ENCODE results near the gene CA5A. TPM values are rescaled to one million over a fixed set of nuclear protein-coding genes. Genes with fewer than 3 reads are reported as not detected.
"Not testable (repeated sequence)": the region's sequence is repeated elsewhere in the genome, so short reads cannot be mapped to it uniquely, and the experiment has no call there.

CA5A gene
- total RNA-seq, 1 experiment from 2014 or later, result 1.7 TPM

DNA sequence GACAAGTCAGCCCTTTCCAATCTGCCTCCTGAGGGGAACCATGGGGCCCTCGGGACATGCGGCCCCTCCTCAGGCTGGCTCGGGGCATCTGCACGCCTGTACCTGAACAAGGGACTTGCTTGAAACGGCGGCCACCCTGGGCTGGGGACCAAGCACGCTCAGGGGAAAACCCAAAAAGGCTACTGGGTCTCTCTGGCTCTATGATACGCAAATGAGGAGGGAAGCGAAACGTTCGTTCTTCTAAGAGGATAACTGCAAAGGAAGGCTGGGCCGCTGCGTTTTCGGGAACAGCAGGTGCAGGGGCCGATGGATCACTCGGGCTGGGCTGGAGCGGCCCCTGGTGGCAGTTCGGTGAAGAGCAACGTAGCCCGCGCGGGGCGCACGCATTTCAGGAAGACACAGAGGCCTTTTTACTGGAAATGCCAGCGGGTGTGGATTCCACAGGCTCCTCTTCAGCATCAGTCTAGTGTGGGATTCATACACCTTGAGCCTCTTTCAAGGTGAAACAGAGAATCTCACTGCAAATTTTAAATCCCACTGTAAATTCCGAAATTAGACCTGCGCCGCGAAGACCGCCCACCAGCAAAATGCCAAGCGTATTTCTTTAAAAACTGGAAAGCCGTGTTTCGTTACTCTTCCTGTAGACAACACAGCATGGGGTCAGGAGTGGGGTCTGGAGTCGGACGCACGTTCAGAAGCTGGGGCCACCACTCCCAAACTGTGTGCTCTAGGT is 27.0 kb downstream of the CA5A start:
- intact Hi-C loops (cut with micrococcal nuclease; ENCODE audit: unreplicated experiment), result loop anchor here (1.0 kb wide), 3 partner anchors 37 to 130 kb away; no protein-coding TSS in a partner anchor
- peak; percentile 95 to 98 for TF ChIP-seq CTCF (IDR thresholded peaks at IDR 0.05; ENCODE audit: insufficient read depth in 1 of 2, low read depth in 1 of 2, low read length in 1 of 2, severe bottlenecking in 1 of 2, unreplicated experiment in 1 of 2)
- H3K4me1 Mint-ChIP-seq (ENCODE audit: low read depth, unreplicated experiment); H3K27ac Mint-ChIP-seq (ENCODE audit: unreplicated experiment); H3K9me3 Mint-ChIP-seq (ENCODE audit: unreplicated experiment); CTCF ChIA-PET; H3K36me3 Mint-ChIP-seq (ENCODE audit: insufficient read depth, unreplicated experiment); H3K27me3 Mint-ChIP-seq (ENCODE audit: insufficient read depth, unreplicated experiment); H3K4me3 ChIP-seq (ENCODE audit: low read depth, low read length); H3K9me3 ChIP-seq; H3K27me3 ChIP-seq (replicated peaks; ENCODE audit: control insufficient read depth, insufficient read depth, low read length); H3K4me1 ChIP-seq; H3K4me3 Mint-ChIP-seq (ENCODE audit: unreplicated experiment); BruUV-seq (replicated peaks); H3K36me3 ChIP-seq (ENCODE audit: control insufficient read depth, insufficient read depth, low read length): not testable (repeated sequence)
- POLR2A ChIA-PET, result interaction anchor here (0.6 kb wide), 1 partner anchor 314 kb away, joined by 4 read pairs; no protein-coding TSS in a partner anchor
- peak; percentile 83 to 94 for DNase-seq

GRCh38 chr16:87908101-87908500 is 28.2 kb downstream of the CA5A start:
- H3K27me3 ChIP-seq (replicated peaks; ENCODE audit: control insufficient read depth, insufficient read depth, low read length); H3K27ac Mint-ChIP-seq (ENCODE audit: unreplicated experiment); H3K9me3 ChIP-seq; H3K4me3 Mint-ChIP-seq (ENCODE audit: unreplicated experiment); BruUV-seq (replicated peaks); H3K9me3 Mint-ChIP-seq (ENCODE audit: unreplicated experiment); intact Hi-C loops (cut with micrococcal nuclease; ENCODE audit: unreplicated experiment); H3K36me3 Mint-ChIP-seq (ENCODE audit: insufficient read depth, unreplicated experiment); H3K4me3 ChIP-seq (ENCODE audit: low read depth, low read length); H3K4me1 Mint-ChIP-seq (ENCODE audit: low read depth, unreplicated experiment); DNase-seq; H3K4me1 ChIP-seq; POLR2A ChIA-PET; H3K27me3 Mint-ChIP-seq (ENCODE audit: insufficient read depth, unreplicated experiment); H3K36me3 ChIP-seq (ENCODE audit: control insufficient read depth, insufficient read depth, low read length): not testable (repeated sequence)
- CTCF ChIA-PET, result interaction anchor here (0.7 kb wide), 1 partner anchor 100 kb away, joined by 3 read pairs; no protein-coding TSS in a partner anchor

GRCh38 chr16:87905521-87905920 is 30.8 kb downstream of the CA5A start:
- intact Hi-C loops (cut with micrococcal nuclease; ENCODE audit: unreplicated experiment); H3K9me3 ChIP-seq; H3K4me3 Mint-ChIP-seq (ENCODE audit: unreplicated experiment); BruUV-seq (replicated peaks); H3K27me3 ChIP-seq (replicated peaks; ENCODE audit: control insufficient read depth, insufficient read depth, low read length); H3K9me3 Mint-ChIP-seq (ENCODE audit: unreplicated experiment); H3K4me1 ChIP-seq; DNase-seq; H3K36me3 Mint-ChIP-seq (ENCODE audit: insufficient read depth, unreplicated experiment); H3K27me3 Mint-ChIP-seq (ENCODE audit: insufficient read depth, unreplicated experiment); H3K27ac Mint-ChIP-seq (ENCODE audit: unreplicated experiment); H3K36me3 ChIP-seq (ENCODE audit: control insufficient read depth, insufficient read depth, low read length); H3K4me3 ChIP-seq (ENCODE audit: low read depth, low read length); POLR2A ChIA-PET: not testable (repeated sequence)
- CTCF ChIA-PET, result interaction anchor here (1.1 kb wide), 1 partner anchor 136 kb away, joined by 3 read pairs; no protein-coding TSS in a partner anchor
- peaks cover 14% of the 10 kb centered on the region for H3K4me1 Mint-ChIP-seq (ENCODE audit: low read depth, unreplicated experiment)

DNA sequence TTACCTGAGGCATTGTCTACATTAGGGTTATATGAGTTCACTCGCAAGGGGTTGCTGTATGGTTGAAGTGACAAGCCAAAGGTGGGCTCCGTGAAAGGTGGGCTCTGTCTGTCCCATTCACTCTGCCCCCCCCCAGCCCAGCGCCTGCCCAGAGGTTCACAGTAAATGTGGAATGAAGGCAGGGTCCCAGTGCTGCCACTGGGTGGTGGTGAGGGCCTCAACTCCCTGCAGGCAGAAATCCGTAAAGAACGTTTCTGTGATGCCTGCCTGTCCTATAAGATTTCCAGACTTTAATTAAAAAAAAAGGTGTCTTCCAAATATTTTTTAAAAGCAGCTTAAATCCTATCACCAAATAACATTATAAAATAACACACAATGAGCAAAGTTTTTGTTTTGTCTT is 31.4 kb downstream of the CA5A start:
- H3K4me3 Mint-ChIP-seq (ENCODE audit: unreplicated experiment); H3K9me3 ChIP-seq; BruUV-seq (replicated peaks); H3K27ac Mint-ChIP-seq (ENCODE audit: unreplicated experiment); intact Hi-C loops (cut with micrococcal nuclease; ENCODE audit: unreplicated experiment); POLR2A ChIA-PET; H3K27me3 Mint-ChIP-seq (ENCODE audit: insufficient read depth, unreplicated experiment); CTCF ChIA-PET; H3K9me3 Mint-ChIP-seq (ENCODE audit: unreplicated experiment); H3K36me3 ChIP-seq (ENCODE audit: control insufficient read depth, insufficient read depth, low read length); H3K27me3 ChIP-seq (replicated peaks; ENCODE audit: control insufficient read depth, insufficient read depth, low read length); DNase-seq; H3K4me3 ChIP-seq (ENCODE audit: low read depth, low read length); H3K36me3 Mint-ChIP-seq (ENCODE audit: insufficient read depth, unreplicated experiment): not testable (repeated sequence)
- peaks cover 18% of the 10 kb centered on the region for H3K4me1 Mint-ChIP-seq (ENCODE audit: low read depth, unreplicated experiment)
- peaks cover 14% of the 10 kb centered on the region; the same call in 1 of the 2 replicates for H3K4me1 ChIP-seq

DNA sequence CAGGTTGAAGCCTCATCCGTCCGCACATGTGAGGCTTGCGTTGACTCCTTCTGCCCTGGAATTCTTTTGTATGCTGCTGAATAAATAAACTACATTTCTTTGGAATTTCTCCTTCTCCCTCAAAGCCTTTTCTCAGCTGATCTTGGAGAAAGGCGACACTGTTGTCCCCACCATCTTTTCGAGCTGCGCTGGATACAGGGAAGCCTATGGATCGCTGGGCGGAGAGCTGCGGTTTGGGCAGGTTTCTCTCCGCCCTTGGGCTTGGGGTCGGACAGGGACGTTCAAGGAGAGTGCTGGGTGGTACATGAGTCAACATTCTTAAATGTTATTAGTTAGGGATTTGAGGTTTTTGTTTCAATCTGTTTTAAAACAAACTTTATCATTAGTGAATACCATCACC is 35.8 kb downstream of the CA5A start:
- H3K9me3 Mint-ChIP-seq (ENCODE audit: unreplicated experiment); BruUV-seq (replicated peaks); H3K4me3 Mint-ChIP-seq (ENCODE audit: unreplicated experiment); H3K36me3 ChIP-seq (ENCODE audit: control insufficient read depth, insufficient read depth, low read length); CTCF ChIA-PET; H3K27me3 Mint-ChIP-seq (ENCODE audit: insufficient read depth, unreplicated experiment); H3K4me3 ChIP-seq (ENCODE audit: low read depth, low read length); DNase-seq; H3K4me1 ChIP-seq; H3K27me3 ChIP-seq (replicated peaks; ENCODE audit: control insufficient read depth, insufficient read depth, low read length); POLR2A ChIA-PET; H3K36me3 Mint-ChIP-seq (ENCODE audit: insufficient read depth, unreplicated experiment); intact Hi-C loops (cut with micrococcal nuclease; ENCODE audit: unreplicated experiment); H3K9me3 ChIP-seq: not testable (repeated sequence)
- peak overlapping the region; percentile 66 for H3K27ac Mint-ChIP-seq (ENCODE audit: unreplicated experiment)
- H3K4me1 Mint-ChIP-seq (ENCODE audit: low read depth, unreplicated experiment), result peaks cover 10% of the 10 kb centered on the region
